ENCODE results near the gene PARD3.

DNA sequence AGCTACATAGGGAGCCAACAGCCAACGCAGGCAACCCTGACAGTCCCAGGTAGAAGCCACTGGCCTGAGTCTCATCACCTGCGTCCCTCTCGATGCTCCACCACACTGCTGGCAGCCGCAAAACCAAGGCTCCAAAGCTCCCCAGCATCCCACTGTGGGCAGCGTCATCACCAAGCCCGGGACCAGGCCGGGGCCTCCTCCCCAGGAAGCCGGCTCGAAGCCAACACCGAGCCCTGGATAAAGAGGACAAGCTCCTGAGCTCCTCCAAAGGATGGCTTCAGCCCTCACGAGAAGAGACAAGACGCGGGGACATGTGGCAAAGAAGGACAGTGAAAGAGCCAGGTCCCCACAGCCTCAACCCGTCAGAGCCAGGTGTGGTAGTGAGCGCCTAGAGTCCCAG, 23.9 kb downstream of the PARD3 start:
- TF ChIP-seq, protein P1, sequence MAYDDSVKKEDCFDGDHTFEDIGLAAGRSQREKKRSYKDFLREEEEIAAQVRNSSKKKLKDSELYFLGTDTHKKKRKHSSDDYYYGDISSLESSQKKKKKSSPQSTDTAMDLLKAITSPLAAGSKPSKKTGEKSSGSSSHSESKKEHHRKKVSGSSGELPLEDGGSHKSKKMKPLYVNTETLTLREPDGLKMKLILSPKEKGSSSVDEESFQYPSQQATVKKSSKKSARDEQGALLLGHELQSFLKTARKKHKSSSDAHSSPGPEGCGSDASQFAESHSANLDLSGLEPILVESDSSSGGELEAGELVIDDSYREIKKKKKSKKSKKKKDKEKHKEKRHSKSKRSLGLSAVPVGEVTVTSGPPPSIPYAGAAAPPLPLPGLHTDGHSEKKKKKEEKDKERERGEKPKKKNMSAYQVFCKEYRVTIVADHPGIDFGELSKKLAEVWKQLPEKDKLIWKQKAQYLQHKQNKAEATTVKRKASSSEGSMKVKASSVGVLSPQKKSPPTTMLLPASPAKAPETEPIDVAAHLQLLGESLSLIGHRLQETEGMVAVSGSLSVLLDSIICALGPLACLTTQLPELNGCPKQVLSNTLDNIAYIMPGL (CRISPR knock-in tag; IDR thresholded peaks at IDR 0.05; ENCODE audit: borderline replicate concordance): no peak
- TF ChIP-seq NPAS2 (CRISPR knock-in tag; IDR thresholded peaks at IDR 0.05; ENCODE audit: borderline replicate concordance): no peak
- no peak for TF ChIP-seq POLR2A (IDR thresholded peaks at IDR 0.05; ENCODE audit: low read length)
- TF ChIP-seq, protein P2, sequence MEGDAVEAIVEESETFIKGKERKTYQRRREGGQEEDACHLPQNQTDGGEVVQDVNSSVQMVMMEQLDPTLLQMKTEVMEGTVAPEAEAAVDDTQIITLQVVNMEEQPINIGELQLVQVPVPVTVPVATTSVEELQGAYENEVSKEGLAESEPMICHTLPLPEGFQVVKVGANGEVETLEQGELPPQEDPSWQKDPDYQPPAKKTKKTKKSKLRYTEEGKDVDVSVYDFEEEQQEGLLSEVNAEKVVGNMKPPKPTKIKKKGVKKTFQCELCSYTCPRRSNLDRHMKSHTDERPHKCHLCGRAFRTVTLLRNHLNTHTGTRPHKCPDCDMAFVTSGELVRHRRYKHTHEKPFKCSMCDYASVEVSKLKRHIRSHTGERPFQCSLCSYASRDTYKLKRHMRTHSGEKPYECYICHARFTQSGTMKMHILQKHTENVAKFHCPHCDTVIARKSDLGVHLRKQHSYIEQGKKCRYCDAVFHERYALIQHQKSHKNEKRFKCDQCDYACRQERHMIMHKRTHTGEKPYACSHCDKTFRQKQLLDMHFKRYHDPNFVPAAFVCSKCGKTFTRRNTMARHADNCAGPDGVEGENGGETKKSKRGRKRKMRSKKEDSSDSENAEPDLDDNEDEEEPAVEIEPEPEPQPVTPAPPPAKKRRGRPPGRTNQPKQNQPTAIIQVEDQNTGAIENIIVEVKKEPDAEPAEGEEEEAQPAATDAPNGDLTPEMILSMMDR (IDR thresholded peaks at IDR 0.05): no peak
- TF ChIP-seq, protein P3, sequence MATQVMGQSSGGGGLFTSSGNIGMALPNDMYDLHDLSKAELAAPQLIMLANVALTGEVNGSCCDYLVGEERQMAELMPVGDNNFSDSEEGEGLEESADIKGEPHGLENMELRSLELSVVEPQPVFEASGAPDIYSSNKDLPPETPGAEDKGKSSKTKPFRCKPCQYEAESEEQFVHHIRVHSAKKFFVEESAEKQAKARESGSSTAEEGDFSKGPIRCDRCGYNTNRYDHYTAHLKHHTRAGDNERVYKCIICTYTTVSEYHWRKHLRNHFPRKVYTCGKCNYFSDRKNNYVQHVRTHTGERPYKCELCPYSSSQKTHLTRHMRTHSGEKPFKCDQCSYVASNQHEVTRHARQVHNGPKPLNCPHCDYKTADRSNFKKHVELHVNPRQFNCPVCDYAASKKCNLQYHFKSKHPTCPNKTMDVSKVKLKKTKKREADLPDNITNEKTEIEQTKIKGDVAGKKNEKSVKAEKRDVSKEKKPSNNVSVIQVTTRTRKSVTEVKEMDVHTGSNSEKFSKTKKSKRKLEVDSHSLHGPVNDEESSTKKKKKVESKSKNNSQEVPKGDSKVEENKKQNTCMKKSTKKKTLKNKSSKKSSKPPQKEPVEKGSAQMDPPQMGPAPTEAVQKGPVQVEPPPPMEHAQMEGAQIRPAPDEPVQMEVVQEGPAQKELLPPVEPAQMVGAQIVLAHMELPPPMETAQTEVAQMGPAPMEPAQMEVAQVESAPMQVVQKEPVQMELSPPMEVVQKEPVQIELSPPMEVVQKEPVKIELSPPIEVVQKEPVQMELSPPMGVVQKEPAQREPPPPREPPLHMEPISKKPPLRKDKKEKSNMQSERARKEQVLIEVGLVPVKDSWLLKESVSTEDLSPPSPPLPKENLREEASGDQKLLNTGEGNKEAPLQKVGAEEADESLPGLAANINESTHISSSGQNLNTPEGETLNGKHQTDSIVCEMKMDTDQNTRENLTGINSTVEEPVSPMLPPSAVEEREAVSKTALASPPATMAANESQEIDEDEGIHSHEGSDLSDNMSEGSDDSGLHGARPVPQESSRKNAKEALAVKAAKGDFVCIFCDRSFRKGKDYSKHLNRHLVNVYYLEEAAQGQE (IDR thresholded peaks at IDR 0.05): no peak
- no peak for TF ChIP-seq CEBPB (IDR thresholded peaks at IDR 0.05)
- TF ChIP-seq POLR2AphosphoS2 (conservative IDR thresholded peaks at IDR 0.05; ENCODE audit: low read length): no peak

Measured in A549 (cell line).